Peyer's patch (tissue), 4 donors: ENCODE results near the gene PDE11A. TPM values are rescaled to one million over a fixed set of nuclear protein-coding genes. Genes with fewer than 3 reads are reported as not detected.

Source experiments
- DNase-seq, 3 donors: peaks; one replicate each; pipeline ENCODE4 v3.0.0-alpha.2; 2017 to 2019
- H3K27ac ChIP-seq, 4 donors: fragments of 200-600 bp; sonication (generic); one replicate each; pipeline ENCODE4 v1.5.1; 2016 to 2019
- H3K27me3 ChIP-seq, 2 donors: fragments of 200-600 bp; sonication (generic); one replicate each; pipeline ENCODE4 v1.5.1; 2019
- H3K36me3 ChIP-seq, 3 donors: fragments of 200-600 bp; sonication (generic); one replicate each; pipeline ENCODE4 v1.5.1; 2016 to 2019
- H3K4me1 ChIP-seq, 4 donors: fragments of 200-600 bp; sonication (generic); one replicate each; pipeline ENCODE4 v1.5.1; 2016 to 2019
- H3K4me3 ChIP-seq, 4 donors: fragments of 200-600 bp; sonication (generic); 1 replicate in 3 of 4; 2 replicates in 1 of 4; pipeline ENCODE4 v1.5.1; 2016 to 2019; ENCODE audit warnings: mild to moderate bottlenecking in 1 of 4
- H3K9me3 ChIP-seq, 4 donors: fragments of 200-600 bp; sonication (generic); one replicate each; pipeline ENCODE4 v1.5.1; 2016 to 2019; ENCODE audit warnings: mild to moderate bottlenecking in 1 of 4
- CTCF ChIP-seq, 6 experiments: fragments of 450-650 bp in 4 of 6; fragments of 200-600 bp in 2 of 6; sonication (generic) in 1 of 6; IDR thresholded peaks; one replicate each; pipeline ENCODE4 v1.5.1; 2017 to 2019; ENCODE audit warnings: antibody characterized with exemption in 6 of 6, mild to moderate bottlenecking in 3 of 6, moderate library complexity in 1 of 6
- POLR2A ChIP-seq, 2 donors: fragments of 450-650 bp; IDR thresholded peaks; one replicate each; pipeline ENCODE4 v1.5.1; 2017; ENCODE audit warnings: antibody characterized with exemption in 2 of 2, mild to moderate bottlenecking in 2 of 2, moderate library complexity in 2 of 2
- total RNA-seq, 4 donors: library from RNA; depleted of rRNA; stranded (reverse); fragments of >200 nt; gene quantifications; one replicate each; pipeline ENCODE4 v1.1.0, GENCODE V29; 2016

PDE11A gene
- total RNA-seq, 4 donors from 2014 or later = 1.6 to 2.1 (median 1.7) TPM

GRCh38 chr2:177826897-177827296 is 245.7 kb downstream of the PDE11A start:
- H3K27me3 ChIP-seq = no peaks in the 10 kb centered on the region
- TF ChIP-seq POLR2A (IDR thresholded peaks at IDR 0.05) = no peak
- no peak for TF ChIP-seq CTCF (IDR thresholded peaks at IDR 0.05)
- H3K4me1 ChIP-seq = no peaks in the 10 kb centered on the region
- H3K9me3 ChIP-seq = no peaks in the 10 kb centered on the region
- no peaks in the 10 kb centered on the region for H3K36me3 ChIP-seq
- H3K4me3 ChIP-seq = no peak overlapping the region
- DNase-seq = no peak
- no peak overlapping the region for H3K27ac ChIP-seq

- TF ChIP-seq CTCF (IDR thresholded peaks at IDR 0.05) = no peak
- no peak for TF ChIP-seq POLR2A (IDR thresholded peaks at IDR 0.05)
- Histone ChIP-seq H3K27me3 (no peaks in the 10 kb centered on the region), H3K4me1 (no peaks in the 10 kb centered on the region), H3K4me3 (no peak overlapping the region), H3K27ac (no peak overlapping the region), H3K36me3 (no peaks in the 10 kb centered on the region), H3K9me3 (no peaks in the 10 kb centered on the region)
- DNase-seq = no peak
These were observed 249.6 kb downstream of the PDE11A start for GRCh38 chr2:177822941-177823340.

GRCh38 chr2:177818412-177818811 is 254.2 kb downstream of the PDE11A start:
- no peak for DNase-seq
- Histone ChIP-seq H3K4me1 (no peaks in the 10 kb centered on the region), H3K4me3 (no peak overlapping the region), H3K9me3 (no peaks in the 10 kb centered on the region), H3K36me3 (no peaks in the 10 kb centered on the region), H3K27me3 (no peaks in the 10 kb centered on the region), H3K27ac (no peak overlapping the region)
- TF ChIP-seq CTCF (IDR thresholded peaks at IDR 0.05) (no peak), POLR2A (IDR thresholded peaks at IDR 0.05) (no peak)

- DNase-seq = no peak
These were observed 255.3 kb downstream of the PDE11A start for GRCh38 chr2:177817300-177817699.

GRCh38 chr2:177816766-177817165 is 255.8 kb downstream of the PDE11A start:
- no peaks in the 10 kb centered on the region for H3K27me3 ChIP-seq
- no peak overlapping the region for H3K4me3 ChIP-seq
- no peak for DNase-seq
- no peaks in the 10 kb centered on the region for H3K9me3 ChIP-seq
- no peak overlapping the region for H3K27ac ChIP-seq
- TF ChIP-seq POLR2A (IDR thresholded peaks at IDR 0.05) (no peak), CTCF (IDR thresholded peaks at IDR 0.05) (no peak)
- no peaks in the 10 kb centered on the region for H3K4me1 ChIP-seq
- H3K36me3 ChIP-seq = no peaks in the 10 kb centered on the region

More at GRCh38 chr2:177817300-177817699, 255.3 kb downstream of the PDE11A start:
- Histone ChIP-seq H3K9me3 (no peaks in the 10 kb centered on the region), H3K27ac (no peak overlapping the region), H3K4me3 (no peak overlapping the region), H3K4me1 (no peaks in the 10 kb centered on the region), H3K27me3 (no peaks in the 10 kb centered on the region), H3K36me3 (no peaks in the 10 kb centered on the region)
- no peak for TF ChIP-seq POLR2A (IDR thresholded peaks at IDR 0.05)
- no peak for TF ChIP-seq CTCF (IDR thresholded peaks at IDR 0.05)
